Heart left ventricle (tissue), 13 donors: ENCODE results near the gene GPX3.
A peak's percentile ranks its signal among the peaks of the same experiment; 100 is the strongest.

ENCODE experiments used
- CTCF ChIP-seq, 12 donors: fragments of 200-600 bp; sonication (generic) in 4 of 12; IDR thresholded peaks; one replicate each; pipeline versions ENCODE4 v1.5.0 to v1.8.0; 2018 to 2022; ENCODE audit warnings: antibody characterized with exemption in 12 of 12, mild to moderate bottlenecking in 5 of 12
- POLR2A ChIP-seq, 2 donors: fragments of 450-650 bp; IDR thresholded peaks; one replicate each; pipeline ENCODE4 v1.6.1; 2017; ENCODE audit warnings: antibody characterized with exemption in 2 of 2, mild to moderate bottlenecking in 2 of 2, moderate library complexity in 2 of 2
- donor health status: ischemic (EF 13 %, LVEDD 7.1; RV severe dilation, severe dysfunction).
- donor health status: DM: no; HTN: yes; CAD: no.
- donor health status: DM: no; HTN: no; CAD: no.
- donor health status: ischemic (EF 25% LVEDD 6.9; RV normal size, moderate dysfunction).
- donor health status: ischemic (EF 25% LVEDD 5.7; RV mildly dilated, moderate dysfunction).
- donor health status: ischemic (EF 35%, LVEDD 5.7; RV mildly dilated, moderate dysfunction).
- donor health status: nonischemic (EF 11% LVEDD 7.7; RV severe dilation, severe dysfunction).
- donor health status: DM: yes; HTN: yes; CAD: no.
- donor health status: PGD.
- donor health status: ischemic (EF 29% LVEDD 5.4; RV normal size, mild dysfunction).
- donor health status: nonischemic (EF 23%, LVEDD 6.1; RV moderate dilation, normal function).

DNA sequence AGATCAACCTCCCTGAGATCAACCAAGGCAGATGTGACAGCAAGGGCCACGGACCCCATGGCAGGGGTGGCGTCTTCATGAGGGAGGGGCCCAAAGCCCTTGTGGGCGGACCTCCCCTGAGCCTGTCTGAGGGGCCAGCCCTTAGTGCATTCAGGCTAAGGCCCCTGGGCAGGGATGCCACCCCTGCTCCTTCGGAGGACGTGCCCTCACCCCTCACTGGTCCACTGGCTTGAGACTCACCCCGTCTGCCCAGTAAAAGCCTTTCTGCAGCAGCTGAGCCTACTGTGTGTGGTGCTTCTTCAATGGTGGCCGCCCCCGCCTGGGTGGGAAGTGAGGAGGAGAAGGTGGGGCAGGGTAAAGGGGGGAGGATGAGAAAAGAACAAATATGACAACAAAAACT lies 8.3 kb downstream of the GPX3 start:
- TF ChIP-seq CTCF (IDR thresholded peaks at IDR 0.05) (no peak), POLR2A (IDR thresholded peaks at IDR 0.05) (peak in 1 of 2 donors; percentile 33)
